GM04503 (cell line): Measurements from ENCODE around the gene TBCC.

ENCODE experiments used
- DNase-seq: peaks from one replicate; pipeline ENCODE4 v3.0.0-alpha.2; 2012; ENCODE audit warnings: low read depth

Gene TBCC

DNA sequence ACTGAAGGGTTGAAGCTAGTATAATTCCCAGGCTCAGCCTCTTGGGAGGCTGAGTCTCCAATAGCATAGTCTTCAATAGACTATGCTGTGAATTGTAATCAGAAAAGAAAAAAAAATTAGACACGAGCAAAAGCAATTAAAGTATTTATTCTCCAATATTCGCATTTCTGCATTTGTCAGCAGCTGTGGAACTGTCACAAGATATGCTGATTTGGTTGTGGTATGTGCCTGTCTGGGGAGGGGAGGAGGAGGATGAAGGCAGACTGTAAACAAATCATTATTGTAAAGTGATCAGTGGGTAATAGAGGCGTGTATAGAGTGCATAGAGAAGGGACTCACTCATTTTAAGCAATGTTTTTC is 25.8 kb upstream of the TBCC start:
- DNase-seq: no peak

DNA sequence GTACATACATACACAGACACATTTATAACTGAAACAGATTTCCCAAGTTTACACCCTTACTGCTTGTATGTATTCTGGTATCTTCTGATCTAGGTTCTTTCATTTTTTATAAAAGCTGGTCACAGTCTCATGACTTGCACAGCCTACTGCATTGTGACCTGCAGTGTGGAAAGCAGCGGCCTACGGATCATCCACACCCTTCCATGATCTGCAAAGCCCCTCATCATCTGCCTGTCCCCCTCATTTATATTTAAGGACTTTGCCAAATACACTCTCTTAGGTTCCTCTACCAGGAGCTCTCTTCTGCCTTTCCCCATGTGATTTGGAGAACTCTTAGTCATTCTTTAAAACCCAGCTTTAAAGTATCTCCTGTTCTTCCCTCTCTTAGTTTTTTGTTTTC is 23.9 kb upstream of the TBCC start:
- no peak for DNase-seq

DNA sequence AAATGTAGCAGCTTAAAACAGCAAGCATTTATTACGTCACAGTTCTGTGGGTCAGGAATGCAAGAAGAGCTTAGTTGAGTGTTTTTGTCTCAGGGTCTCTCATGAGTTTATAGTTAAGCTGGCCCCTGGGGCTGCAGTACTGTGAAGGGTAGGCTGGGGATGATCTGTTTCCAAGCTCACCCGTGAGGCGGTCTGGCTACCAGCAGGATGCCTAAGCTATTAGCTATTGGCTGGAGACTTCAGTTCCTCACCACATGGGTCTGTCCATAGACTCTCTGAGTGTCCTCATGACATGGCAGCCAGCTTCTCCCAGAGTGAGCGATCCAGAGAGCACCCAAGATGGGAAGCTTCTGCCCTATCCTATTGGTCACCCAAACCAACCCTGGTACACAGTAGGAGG is 23.1 kb upstream of the TBCC start:
- no peak for DNase-seq

DNA sequence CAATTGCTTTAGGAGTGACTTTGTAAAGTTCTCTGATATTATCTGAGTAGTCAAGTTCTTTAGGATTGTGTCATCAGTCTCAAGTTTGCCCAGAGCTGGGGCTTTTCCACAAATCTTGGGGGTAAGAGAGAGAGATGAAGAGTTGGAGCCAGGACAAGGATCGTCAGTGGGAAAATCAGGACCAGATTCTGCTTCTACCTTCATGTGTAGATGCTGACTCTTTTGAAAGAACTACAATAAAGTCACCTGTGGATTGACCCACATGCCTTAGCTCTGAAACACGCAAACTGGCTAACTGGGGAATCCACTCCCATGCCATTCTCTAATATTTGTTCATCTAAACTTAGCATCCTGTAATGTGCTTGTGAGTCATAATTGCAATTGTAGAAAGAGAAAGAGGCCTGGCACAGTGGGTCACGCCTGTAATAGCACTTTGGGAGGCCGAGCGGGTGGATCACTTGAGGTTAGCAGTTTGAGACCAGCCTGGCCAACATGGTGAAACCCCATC is 20.3 kb upstream of the TBCC start:
- DNase-seq: no peak

DNA sequence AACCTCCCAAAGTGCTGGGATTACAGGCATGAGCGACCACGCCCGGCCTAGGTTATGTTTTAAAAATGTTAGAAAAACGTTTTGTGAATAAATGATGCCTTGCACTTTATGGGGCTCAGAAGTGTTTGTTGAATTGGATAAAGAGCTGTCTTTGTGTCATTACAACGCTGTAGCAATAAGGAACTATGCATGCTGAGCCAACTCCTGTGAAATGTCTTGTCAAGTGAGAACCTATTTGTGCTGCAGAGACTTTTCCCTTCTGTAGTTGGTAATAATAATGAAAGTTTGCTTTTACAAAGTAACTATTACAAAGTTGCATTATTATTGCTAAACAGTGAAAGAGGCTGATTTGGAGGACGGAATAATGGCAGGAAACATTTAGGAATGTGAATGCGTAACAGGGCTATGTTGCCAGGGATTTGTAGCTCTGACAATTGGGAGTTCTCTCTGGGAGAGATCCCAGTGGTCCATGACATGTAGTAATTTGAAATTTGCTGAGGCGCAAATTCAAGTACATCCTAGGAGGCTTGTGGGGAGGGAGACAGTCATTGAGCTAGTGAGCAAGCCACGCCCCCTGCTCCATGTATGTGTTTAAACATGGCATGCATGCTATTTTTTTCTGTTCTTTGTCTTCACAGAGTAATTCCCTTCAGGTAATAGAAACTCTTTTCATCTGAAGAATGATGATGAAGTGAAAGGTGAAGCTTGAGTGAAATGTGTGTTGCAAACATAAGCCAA is 19.2 kb upstream of the TBCC start:
- DNase-seq: no peak

DNA sequence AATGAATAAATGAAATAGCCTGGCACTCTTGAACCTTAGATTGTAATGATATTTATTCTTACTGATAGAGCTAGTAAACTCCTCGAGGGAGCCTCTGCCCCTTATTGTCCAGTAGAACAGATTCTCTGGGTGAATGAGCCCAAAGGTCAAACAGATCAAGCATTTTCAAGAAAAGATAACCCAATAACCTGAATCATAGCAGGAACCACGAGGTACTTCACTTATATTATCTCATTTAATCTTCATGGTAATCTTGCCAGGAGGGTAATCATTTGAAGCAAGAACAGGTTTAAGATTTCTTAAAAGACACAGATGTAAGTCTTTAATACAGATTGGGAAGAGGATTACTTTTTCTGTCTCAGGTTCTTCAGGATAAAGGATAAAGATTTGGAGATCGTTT is 17.0 kb upstream of the TBCC start:
- no peak for DNase-seq

DNA sequence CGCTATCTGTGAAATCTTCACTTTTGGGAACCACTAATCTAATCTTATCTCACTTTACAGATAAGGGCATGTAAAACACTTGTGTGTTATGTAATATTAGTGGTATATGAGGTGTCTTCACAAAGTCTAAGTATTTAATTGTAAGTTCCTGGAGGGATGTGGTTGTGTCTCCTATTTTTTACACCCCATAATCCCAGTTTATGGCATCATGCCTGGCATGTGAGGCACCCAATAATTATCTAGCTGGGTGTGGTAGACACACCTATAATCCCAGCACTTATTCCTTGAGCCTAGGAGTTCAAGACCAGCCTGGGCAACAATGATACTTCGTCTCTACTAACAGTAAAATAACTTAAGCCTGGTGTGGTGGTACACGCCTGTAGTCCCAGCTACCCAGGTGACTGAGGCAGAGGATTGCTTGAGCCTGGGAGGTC is 16.5 kb upstream of the TBCC start:
- DNase-seq: no peak

DNA sequence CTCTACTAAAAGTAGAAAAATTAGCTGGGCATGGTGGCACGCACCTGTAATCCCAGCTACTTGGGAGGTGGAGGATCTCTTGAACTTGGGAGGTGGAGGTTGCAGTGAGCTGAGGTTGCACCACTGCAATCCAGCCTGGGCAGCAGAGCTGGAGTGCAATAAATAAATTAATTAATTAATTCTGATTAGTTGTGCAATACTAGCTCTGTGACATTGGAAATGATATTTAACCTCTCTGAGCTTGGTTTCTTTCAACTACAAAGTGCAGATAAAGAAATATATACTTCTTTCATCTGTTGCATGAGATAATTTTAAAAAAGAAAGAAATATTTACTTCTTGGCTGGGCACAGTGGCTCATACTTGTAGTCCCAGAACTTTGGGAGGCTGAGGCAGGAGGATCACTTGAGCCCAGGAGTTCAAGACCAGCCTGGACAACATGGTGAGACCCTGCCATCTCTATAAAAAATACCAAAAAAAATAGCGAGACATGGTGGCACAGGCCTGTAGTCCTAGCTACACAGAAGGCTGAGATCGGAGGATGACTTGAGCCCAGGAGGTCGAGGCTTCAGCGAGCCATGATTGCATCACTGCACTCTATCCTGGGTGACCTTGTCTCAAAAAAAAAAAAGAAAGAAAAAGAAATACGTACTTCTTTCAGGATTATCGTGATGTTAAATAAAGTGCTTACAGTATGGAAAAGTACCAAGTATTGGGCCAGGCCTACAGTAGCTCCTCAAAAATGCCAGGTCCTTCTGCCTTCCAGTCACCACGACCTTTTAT is 15.6 kb upstream of the TBCC start:
- no peak for DNase-seq

DNA sequence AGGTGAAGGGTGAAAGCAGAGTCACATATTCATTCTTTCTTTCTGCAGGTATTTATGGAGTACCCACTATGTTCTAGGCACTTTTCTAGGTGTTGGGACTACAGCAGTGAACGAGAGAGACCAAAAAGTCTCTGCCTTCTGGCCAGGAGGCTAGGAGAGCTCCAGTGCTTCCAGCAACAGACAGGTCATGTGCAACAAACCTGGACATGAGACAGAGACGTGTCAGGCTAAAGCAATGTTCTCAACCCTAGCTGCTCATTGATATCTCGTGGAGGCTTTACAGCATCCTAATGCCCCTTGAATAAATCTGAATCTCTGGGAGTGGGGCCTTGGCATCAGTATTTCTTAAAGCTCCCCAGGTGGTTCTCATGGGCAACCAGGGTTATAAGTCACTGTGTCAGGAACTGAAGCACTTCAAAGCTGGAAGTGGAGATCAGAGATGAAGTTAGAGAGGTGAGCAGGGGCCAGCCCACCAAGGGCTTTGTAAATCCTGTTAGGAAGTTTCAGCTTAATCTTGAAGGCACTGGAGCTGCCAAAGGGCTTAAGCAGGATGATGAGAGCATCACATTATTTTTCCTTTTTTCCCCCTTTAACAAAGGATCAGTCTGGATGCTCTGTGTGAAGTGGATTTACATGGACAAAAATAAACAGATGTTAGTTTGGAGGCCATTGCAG is 13.0 kb upstream of the TBCC start:
- DNase-seq: no peak

DNA sequence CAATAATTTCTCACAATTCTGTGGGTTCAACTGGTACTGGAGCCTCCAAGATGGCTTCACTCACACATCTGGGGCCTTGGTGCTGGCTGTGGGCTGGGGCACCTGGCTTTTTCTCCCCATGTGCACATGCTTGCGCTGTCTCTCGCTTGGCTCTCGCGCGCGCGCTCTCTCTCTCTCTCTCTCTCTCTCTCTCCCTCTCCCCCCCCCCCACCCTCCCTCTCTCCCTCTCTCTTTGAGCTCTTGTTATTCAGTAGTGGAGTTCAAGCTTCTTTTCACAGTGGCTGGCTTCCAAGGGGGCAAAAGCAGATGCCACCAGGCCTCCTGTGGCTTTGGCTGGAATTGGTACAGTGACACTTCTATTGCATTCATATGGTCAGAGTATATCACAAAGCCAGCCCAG is 10.8 kb upstream of the TBCC start:
- DNase-seq: no peak

DNA sequence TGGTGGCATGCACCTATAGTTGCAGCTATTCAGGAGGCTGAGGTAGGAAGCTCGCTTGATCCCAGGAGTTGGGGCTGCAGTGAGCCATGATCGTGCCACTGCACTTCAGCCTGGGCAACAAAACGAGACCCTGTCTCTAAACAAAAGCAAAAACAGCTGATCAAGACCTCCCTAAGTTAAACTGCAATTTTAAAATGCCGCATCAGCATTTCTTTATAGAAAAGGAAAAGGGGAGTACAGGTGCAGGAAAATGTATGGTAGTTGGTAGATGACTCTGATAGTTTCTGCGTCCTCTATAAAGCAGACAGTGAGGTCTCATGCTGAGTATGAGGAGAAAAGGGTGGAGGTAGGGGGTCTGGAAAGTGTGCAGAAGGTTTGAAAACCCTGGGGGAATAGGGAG is 8.9 kb upstream of the TBCC start:
- no peak for DNase-seq

DNA sequence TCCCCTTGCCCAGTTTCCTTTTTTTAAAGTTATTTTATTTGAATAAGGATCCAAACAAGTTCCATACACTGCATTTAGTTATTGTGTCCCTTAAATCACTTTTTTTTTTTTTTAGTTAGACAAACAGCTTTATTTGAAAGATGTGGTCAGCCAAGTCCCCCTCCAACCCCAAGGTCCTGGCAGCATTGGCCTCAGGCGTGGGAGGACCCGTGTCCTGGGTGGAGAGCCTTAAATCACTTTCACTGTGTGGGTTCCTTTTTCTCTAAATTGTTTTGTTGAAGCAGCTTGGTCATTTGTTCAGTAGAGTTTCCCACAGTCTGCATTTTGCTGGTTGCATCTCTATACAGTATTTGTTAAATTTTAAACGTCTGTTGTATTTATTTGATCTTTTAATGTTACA is 5.2 kb upstream of the TBCC start:
- no peak for DNase-seq

DNA sequence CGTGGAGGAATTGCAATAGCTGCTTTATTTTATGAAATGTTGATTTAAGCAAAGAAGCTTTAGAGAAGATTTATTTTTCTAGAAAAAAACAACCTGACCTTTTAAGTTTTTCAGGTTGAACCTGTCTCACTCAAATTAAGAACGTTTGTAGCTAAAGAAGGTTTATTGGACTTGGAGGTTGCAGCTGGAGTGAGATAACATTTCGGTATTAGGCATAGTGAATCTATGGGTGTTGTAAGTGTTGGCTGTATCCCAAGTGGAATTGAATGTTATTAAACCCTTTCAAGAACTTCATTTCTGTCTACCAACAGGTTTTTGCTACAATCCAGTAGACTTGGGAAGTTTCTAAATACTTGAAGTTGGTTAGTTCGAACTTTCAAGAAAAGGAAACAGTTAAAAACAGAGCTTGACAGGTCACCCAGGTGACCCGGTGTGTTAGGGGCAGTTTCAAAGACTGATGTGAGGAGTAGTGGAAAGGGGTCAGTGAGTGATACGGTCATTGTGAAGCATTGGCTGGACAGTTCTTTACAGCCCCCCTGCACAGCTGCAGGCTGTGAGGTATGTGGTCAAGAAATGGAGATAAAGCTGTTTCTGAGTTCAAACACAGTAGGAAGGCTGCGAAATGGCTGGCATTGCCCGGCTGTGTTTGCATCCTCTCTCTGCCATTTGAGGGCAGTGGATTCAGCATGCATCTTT is 2.4 kb upstream of the TBCC start:
- no peak for DNase-seq

DNA sequence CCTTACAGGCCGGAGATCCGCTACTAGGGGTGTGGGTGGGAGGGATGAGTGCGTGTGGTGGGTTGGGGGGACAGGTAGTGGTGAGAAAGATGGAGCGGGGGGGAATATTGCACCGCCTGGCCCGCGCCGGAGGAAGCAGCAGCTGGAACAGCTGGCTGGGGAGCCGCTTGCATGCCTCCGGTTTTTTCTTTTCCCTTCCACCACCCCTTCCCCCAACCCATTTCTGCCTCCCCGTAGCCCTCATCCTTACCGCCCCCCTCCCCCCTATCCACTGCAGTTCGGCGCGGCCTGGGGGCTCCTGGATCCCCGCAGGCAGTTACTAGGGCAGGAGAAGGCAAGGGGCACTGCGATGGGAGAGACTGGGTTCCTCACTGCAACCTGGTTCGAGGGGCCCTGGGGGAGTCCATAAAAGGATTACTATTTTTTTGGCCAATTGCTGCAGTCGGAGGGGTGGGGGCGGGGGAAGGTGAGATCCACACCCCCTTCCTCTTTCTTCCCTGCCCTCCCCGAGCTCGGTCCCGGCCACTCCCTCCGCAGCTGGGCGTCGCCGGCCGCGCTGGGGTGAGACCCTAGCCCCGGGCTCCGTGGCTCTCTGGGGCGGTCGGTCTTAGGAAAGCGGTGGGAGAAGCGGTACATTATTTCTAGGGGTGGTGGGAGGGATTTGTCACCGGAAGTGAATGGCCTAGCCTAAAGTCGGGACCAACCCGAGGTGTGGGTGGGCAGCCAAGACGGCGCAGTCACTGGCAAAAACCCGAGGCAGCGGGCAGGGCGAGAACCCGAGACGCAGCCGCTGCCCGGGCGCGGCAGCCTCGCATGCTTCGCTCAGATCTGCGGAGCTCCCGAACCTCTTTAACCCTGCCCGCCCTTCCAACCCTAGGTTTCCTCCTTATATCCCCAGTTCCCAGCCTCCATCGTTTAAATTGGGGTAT is 824 bp upstream of the TBCC start:
- DNase-seq: no peak

DNA sequence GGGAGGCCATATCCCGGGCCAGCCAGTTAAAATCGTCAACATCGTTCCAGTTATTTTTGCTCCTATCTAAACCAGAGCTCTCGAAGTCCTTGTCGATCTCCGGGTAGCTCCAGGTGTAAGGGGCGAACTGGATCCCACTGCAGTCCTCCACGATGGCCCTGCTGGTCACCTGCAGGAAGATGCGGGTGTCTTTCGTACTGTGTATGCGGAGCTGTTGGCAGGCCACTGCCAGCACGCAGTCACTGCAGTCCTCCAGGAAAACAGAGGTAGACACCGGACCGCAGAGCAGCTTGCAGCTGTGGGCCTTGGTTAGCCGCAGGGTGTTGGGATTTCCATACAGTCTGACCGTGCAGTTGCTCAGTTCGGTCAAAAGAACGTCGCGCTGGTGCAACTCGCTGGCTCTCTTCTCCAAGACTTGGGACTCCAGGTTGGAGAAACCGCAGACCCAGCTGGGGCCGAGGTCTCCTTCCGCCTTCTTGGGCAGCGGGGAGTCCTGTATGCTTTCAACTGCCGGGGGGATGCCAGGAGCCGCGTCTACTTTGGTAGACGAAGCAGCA is 742 bp downstream of the TBCC start:
- no peak for DNase-seq

DNA sequence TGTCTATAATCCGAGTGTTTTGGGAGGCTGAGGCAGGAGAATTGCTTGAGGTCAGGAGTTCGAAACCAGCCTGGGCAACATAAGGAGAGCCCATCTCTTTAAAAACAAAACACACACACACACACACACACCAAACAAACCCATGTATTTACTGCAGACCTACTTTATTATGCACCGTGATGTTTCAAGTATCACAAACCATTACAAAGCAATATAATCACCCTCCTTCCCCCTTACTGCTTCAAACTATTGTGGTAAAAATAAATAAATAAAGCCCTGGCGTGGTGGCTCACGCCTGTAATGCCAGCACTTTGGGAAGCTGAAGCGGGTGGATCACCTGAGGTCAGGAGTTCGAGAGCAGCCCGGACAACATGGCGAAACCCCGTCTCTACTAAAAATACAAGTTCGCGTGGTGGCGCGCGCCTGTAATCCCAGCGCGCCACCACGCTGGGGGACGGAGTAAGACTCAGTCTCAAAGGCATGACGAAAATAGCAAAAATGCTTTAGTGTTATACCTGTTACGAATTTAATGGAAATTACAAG is 1.5 kb downstream of the TBCC start:
- no peak for DNase-seq

DNA sequence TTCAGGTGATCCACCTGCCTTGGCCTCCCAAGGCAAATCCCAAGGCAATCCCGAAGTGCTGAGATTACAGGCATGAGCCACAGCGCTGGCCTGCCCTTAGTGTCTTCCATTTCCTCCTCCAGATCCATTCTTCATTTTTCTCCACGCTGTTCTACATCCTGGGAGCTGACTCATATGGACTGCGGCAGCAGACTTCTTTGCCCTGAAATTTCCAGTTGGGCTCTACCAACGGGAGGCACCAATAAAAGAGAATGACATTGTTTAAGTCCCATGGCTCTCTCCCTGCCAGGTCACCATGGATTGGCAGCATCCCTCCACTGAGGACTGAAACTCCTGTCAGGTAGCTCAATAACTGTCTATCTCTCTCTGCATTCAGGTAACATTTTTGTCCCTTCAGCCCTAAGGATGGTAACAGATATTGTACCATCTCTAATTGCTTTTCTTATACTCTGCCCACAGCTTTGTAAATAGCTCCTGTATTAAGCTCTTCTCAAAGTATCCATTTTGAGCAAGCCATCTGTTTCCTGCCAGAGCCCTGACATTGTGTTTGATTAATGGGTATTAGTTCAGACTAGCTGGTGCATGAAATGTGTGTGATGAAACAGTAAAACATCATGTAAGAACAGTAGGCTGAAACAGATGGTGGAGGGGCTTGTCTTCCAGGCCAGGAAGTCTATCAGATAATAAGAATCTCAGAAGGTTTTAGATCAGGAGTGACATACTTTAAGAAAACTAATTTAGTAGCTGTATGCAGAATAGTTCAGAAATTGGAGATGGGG is 3.6 kb downstream of the TBCC start:
- no peak for DNase-seq

DNA sequence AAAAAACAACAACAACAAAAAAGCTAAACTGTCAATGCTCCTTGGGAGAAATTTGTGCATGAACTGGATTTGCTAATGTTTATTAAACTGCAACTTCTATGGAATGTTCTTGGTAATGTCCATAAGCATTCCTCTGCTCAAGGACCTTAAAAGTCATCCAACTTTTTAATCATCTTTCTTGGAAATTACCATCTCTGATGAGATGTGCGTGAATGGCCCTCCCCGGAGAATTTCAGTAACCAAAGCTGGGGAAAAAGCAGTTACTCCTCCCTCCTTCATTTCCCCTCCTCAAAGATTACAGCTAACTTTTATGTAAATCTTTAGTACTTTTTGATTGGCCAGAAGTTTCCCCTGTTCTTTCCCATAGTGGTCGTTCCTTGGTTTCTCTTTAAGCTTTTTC is 5.2 kb downstream of the TBCC start:
- no peak for DNase-seq

DNA sequence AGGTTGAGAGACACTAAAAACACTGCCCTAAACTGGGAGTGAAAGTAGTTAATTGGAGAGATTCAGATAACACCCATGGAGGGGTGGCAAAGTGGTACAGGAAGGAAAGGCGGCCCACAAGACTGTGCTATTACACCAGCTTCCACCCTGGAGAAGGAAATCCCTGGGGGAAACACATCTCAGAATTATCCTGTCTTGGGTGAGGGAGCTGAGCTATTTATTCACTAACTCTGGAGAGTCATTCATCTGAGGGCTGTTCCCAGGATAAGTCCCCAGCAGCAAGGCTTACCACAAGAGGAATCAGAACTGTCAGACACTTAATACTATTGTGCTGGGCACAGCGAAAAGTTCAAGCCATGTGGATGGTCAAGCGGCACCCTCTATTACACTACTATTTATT is 9.9 kb downstream of the TBCC start:
- DNase-seq: no peak
